Ovary (tissue), 3 donors: Measurements from ENCODE around the gene FANK1.

ENCODE experiments used
- CTCF ChIP-seq, 3 donors: fragments of 450-650 bp in 2 of 3; fragments of 200-600 bp in 1 of 3; IDR thresholded peaks; one replicate each; pipeline versions ENCODE4 v1.5.1 to v1.8.0; 2016 to 2022; ENCODE audit warnings: antibody characterized with exemption in 3 of 3, mild to moderate bottlenecking in 1 of 3
- EP300 ChIP-seq: sonication (generic); formaldehyde crosslinking; IDR thresholded peaks from one replicate; pipeline ENCODE4 v1.6.1; 2017; ENCODE audit warnings: antibody characterized with exemption
- POLR2A ChIP-seq: fragments of 450-650 bp; IDR thresholded peaks from one replicate; pipeline ENCODE4 v1.6.1; 2017; ENCODE audit warnings: antibody characterized with exemption, mild to moderate bottlenecking, moderate library complexity
- donor health status: DM: no; HTN: no; CAD: no.

GRCh38 chr10:126058507-126058906 lies 162.1 kb downstream of the FANK1 start:
- TF ChIP-seq CTCF (IDR thresholded peaks at IDR 0.05) (no peak), POLR2A (no peak), EP300 (no peak)
